Measurements from ENCODE around the gene ELMO3.

The ELMO3 gene

DNA sequence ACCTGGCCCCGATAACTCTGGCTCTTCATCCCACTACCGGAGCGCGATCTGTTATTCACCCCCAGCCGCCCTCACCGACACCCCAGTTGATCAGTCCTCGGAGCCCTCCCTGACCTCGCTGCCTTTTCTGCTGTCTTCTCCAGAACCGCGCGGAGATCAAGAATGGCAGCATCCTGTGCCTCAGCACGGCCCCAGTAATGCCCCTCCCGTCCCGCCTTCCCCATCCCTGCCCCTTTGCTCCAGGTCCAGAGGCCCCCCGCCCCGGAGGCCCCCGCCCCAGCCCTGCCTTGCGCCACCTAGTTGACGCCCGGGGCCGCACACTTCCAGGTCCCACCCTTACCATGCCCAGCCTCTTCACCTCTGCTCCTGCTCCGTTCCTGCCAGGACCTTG, 872 bp downstream of the ELMO3 start:
- no peak for DNase-seq

DNA sequence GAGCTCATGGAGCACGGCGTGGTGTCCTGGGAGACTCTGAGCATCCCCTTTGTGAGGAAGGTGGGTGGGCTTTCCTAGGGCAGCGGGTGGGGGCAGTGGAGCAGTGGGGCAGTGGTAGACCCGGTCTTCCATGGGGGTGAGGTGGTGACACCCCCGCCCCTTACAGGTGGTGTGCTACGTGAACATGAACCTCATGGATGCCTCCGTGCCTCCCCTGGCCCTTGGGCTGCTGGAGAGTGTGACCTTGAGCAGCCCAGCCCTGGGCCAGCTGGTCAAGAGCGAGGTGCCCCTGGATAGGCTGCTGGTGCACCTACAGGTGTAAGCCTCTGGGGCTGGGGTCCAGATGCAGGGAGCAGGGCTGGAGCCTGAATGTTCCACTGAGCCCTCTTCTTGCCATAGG, 1.6 kb downstream of the ELMO3 start:
- DNase-seq: no peak

DNA sequence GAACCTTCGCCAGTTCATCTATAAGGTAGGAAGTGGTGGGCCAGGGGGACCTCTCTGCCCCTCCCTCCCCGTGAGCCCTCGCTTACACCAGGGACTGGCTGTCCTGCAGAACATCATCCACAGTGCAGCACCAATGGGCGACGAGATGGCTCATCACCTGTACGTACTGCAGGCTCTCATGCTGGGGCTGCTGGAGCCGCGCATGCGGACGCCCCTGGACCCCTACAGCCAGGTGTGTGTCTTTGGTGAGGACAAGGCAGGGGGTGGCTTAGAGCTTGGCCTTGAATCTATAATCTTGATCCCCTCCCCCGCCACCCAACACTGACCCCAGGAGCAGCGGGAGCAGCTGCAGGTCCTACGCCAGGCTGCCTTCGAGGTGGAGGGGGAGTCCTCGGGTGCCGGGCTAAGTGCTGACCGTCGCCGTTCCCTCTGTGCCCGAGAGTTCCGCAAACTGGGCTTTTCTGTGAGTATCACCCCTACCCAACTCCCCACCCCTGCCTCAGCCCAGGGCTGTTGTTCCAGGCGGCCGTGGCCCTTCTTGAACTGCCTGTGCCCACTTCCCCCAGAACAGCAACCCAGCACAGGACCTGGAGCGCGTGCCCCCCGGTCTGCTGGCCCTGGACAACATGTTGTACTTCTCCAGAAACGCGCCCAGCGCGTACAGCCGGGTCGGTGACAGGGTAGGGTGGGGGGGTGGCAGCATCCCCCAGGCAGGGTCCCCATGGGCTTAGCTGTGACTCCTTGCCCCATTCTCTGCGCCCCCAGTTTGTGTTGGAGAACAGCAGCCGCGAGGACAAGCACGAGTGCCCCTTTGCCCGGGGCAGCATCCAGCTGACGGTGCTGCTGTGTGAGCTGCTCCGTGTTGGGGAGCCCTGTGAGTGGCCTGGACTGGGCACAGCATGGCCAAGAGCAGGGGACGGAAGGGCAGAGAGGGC, 2.7 kb downstream of the ELMO3 start:
- DNase-seq: no peak

DNA sequence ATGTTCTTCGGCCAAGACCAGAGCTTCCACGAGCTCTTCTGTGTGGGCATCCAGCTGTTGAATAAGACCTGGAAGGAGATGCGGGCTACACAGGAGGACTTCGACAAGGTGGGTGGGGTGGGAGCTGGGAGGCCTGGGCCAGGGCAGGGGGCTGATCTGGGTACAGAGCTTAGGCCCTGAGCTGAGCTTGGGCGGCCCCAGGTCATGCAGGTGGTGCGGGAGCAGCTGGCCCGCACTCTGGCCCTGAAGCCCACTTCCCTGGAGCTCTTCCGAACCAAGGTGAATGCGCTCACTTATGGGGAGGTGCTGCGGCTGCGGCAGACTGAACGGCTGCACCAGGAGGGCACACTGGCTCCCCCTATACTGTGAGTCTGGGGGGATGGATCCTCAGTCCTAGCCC, 3.5 kb downstream of the ELMO3 start:
- no peak for DNase-seq

DNA sequence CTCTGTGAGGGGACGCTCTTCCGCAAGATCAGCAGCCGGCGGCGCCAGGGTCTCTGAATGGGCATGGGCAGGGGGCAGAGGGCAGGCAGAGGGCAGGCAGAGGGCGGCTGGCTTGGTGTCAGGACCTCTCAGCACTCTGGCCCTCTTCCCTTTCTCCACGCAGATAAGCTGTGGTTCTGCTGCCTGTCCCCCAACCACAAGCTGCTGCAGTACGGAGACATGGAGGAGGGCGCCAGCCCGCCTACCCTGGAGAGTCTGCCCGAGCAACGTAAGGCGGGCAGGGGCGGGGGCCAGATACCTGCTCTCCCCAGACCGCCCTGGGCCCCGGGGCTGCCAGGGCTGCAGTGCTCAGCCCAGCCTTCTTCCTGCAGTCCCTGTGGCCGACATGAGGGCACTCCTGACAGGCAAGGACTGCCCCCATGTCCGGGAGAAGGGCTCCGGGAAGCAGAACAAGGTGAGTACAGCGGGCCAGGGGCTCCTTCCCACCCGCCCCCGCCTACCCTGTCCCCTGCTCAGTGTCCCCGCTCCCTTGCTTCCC, 4.1 kb downstream of the ELMO3 start:
- no peak for DNase-seq

DNA sequence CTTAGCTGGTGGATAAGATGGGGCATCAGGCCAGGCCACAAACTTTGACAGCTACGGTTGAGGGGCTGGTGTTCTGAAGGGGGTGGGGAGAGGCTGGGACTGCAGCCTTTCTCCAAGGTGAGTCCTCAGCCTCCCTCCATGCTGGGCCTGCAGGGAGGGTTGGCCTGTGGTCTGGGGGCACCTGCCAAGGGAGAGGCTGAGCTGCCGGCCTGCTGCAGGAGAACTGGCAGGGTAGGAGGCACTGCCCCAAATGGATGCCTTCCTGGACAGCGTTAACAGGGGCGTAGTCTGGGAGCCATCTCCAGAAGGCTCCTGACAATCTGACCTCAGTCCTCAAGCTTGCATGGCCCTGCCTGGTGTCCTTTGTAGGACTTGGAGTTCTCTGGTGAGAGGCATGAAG, 5.1 kb downstream of the ELMO3 start:
- DNase-seq: no peak

DNA sequence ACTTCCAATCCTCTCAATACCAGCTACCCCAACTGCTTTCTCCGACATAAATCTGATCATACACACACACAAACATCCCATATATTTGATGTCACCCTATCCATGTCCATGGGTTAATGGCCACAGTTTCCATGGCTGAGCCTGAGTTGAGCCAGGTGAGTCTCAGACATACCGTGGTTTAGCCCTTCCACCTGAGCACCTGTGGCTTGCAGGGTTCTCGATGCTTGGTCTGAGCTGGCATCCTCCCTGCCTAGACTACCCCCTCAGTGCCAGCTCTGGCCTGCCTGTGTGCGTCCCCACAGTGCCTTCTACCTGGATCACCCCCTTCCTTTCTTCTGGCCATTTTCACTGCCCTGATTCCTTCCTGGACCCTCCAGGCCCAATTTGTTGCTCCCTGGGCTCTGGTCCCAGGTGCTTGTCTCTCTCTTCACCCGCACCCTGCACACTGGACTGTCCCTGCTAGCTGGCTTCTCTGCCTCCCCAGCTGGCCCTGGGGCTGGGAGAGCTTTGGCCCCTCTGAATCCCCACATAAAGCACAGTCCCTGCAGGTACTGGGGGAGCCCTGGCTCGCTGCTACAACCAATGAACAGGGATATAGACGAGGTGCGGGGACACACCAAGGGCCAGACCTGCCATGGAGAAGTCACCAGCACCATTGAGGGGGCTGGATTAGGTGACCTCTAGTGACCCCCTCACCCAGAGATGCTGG, 7.4 kb downstream of the ELMO3 start:
- DNase-seq: no peak

DNA sequence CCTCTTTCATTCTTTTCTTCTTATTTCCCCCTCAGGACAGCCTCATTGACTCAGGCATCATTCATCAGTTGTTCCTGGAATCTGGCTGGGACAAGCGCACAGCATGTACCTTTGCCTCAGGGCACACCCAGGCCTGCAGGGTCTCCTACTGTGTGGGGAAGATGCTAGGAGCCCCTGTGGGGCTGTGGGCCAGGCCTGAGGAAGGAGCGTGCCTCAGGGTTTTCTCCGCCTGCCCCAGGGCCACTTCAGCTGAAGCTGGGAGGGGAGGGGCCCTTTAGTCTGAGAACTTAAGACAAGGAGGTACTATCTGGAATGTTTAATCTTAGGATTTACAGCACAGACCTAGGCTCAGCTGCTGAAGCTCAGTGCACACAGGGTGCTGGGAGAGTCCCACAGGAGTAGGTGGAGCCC, 7.9 kb downstream of the ELMO3 start:
- no peak for DNase-seq

DNA sequence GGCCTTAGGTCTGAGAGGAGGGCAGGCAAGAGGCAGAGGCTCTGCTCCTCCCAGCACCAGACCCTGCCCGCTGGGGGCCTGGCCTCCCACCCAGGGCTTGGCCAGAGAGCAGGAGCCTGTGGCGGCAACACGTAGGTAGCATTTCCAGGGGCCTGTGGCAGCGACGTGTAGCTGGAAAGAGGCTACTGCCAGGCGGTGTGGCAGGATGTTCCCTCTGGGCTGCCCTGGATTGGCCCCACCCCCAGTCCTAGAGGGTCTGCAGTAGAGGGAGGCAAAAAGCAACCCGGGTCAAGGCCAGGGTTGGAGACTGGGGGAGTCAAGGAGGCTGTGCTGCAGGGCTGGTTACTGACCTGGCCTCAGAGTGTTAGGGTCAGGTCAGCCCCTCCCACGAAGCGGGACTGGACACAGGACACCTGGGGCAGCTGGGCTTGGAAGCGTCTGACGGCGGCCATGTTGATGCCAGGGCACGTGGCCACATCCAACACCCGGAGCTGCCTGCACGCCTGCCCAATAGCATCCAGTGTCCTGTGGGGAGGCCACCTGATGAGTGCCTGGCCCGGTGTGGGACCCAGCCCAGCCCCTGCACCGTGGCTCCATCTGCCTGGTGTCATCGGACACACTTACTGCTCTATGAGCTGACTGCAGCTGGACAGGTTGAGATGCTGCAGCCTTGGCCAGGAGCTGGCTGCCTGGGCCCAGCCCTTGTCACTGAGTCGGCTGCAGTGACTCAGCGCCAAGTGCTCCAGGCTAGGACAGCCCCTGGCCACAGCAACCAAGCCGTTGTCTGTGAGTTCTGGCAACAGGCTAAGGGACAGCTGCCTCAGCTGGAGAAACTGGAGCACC, 8.5 kb downstream of the ELMO3 start:
- DNase-seq: no peak

DNA sequence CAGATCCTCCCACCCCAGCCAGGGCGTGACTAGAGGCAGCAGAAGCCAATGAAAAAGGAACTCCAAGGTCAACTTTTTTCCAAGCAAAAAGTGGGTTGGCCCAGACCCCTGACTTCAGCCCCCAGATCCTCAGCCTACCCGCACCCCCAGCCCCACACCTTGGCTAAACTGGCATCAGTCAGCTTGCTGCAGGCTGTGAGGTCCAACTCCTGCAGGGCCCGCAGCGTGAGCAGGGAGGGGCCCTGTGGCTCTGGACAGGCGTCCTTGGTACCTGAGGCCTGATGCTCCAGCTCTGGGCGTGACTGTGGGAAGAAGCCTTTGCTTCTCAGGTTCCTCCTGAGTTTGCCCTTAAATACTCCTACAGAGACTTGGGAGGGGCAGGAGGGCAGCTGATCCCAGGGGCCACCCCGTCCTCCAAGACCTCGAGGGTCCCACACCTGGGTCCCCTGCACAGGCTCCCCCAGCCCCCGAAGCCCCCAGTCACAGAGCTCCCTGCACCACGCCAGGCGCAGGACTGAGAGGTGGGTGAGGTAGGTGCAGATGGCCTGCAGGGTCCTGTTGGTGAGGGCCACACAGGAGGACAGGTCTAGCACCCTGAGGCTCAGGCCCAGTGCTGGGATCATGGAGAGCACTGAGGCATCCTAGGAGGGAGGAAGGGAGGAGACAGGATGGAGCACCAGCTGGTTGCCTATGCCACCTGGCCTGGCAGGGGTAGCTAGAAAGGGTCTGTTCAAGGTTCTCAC, 9.4 kb downstream of the ELMO3 start:
- no peak for DNase-seq

DNA sequence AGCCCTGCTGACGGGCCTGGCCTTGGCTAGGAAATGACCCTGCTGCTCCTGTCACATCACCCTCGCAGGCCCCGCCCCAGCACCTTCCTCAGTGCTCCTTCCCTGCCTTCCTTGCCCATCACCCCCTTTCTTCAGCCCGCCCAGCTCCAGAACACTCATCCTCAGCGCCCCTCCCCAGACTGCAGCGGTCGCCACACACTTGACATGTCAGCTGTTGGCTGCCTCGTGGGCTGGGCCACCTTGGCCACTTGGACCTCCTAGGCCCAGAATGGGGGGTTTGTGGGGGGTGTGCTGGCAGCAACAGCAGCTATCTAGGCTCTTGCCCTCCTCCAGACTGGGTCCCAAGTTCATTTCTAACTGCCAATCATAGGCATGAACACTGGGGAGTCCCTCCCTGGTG, 10.6 kb downstream of the ELMO3 start:
- DNase-seq: no peak

DNA sequence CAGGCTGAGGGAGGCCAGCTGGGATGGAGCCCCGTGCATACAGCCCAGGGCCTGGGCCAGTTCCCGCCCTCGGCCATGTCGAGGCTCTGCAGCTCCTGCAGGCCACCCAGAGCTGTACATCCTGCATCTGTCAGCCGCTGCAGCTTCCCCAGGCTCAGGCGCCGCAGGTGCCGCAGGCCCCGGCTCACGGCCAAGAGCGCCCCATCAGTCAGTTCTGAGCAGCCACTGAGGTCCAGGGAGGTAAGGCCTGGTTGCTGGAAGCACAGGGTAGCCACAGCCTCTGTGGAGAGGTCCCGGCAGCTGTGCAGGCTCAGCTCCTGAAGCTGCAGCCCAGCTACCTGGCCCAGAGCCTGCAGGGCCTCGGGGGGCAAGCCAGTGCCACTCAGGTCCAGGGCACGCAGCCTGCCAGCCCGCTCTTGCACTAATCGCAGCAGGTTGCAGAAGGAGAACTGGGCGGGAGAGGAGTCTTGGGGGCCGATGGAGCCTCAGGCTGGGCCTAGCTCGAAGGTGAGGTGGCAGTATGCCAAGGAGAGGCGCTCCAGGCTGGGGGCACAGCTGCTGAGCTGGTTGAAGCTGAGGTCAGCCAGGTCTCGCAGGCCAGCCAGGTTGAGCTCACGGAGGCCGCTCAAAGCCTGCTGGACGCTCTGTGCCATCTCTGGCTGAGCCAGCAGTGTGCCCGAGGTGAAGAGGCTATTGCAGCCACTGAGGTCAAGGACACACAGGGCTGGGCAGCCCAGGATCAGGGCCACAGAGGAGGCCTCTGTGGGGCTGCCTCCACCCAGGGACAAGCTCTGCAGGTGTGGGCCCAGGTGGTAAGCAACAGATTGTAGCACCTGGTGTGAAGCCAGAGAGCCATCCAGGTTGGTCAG, 11.4 kb downstream of the ELMO3 start:
- DNase-seq: no peak

DNA sequence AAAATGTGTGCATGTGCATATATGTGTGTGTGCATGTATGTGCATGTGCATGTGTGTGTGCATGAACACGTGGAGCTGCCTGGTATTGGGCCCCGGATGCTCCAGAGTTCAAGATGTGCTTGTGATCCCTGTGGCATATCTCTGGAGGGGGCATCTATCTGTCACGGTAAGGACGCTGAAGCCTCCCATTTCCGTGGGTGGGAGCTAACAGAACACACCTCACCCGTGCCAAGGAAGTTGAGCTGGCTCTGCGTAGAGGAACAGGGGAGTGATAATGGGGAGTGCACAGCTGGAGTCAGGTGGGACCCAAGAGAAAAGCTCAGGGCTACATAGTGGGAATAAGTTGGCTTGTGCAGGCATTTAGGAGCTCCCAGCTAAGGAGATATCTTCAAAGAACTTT, 12.7 kb downstream of the ELMO3 start:
- no peak for DNase-seq

DNA sequence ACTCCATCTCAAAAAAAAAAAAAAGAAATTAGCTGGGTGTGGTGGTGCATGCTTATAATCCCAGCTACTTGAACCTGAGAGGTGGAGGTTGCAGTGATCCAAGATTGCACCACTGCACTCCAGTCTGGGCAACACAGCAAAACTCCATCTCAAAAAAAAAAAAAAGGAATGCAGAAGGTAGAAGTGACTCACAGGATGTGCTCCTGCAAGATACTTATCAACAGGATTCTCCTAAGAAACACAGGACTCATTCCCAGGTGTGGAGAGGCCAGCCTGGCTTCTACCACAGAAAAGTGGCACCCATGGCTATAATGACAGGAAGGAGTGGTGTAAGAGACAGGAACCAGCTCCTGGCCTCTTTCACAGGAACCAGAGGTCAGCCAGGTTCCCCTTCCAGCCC, 13.8 kb downstream of the ELMO3 start:
- DNase-seq: no peak

DNA sequence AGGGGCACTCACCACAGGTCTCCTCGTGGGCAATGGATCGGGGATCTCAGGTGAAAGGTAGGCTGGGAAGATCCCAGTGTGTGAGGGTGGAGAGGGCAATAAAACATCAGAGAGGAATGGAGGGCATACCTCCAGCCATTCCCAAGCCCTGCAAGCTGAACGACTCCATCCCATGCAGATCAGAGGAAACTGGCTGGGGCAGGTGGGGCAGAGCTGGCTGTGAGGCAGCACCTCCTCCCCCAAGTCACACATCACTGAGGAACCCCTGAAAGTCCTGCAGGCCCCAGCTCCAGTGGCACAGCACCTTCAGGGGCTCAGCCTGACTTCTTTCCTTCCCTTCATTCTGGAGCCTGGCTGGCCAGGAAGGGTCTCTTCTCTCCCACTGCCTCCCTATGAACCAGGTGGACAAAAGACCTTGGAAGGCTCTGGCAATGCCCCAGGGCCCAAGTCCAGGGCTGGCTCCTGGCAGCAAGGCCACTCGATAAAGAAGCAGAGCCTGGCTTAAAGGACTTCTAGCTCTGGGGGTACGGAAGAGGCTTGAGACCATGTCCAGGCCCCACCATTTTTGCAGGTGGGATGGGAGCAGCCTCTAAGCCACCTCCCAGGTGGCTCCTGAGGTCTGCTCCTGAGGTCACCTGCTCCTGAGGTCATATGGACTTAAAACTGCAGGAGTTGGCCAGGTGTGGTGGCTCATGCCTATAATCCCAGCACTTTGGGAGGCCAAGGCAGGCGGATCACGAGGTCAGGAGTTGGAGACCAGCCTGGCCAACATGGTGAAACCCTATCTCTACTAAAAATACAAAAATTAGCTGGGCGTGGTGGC, 14.5 kb downstream of the ELMO3 start:
- DNase-seq: no peak

DNA sequence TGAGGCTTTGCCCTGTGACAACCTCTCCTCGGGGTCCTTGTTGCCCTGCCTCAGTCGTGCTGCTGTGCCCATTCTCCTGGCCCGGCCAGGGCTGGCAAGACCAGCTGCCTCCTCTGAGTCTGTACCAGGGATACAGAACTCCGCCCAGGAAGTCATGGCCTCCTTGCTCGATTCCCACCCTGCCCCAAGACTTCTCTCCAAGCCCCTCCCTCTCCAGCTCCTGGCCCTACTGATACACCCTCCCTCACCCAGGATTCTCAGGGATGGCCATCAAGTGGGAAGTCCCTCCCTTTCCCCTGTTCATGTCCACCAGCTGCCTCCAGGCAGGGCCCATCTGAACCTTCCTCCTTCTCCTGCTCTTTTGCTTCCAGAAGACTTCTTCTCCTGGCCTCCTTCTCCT, 16.8 kb downstream of the ELMO3 start:
- no peak for DNase-seq

DNA sequence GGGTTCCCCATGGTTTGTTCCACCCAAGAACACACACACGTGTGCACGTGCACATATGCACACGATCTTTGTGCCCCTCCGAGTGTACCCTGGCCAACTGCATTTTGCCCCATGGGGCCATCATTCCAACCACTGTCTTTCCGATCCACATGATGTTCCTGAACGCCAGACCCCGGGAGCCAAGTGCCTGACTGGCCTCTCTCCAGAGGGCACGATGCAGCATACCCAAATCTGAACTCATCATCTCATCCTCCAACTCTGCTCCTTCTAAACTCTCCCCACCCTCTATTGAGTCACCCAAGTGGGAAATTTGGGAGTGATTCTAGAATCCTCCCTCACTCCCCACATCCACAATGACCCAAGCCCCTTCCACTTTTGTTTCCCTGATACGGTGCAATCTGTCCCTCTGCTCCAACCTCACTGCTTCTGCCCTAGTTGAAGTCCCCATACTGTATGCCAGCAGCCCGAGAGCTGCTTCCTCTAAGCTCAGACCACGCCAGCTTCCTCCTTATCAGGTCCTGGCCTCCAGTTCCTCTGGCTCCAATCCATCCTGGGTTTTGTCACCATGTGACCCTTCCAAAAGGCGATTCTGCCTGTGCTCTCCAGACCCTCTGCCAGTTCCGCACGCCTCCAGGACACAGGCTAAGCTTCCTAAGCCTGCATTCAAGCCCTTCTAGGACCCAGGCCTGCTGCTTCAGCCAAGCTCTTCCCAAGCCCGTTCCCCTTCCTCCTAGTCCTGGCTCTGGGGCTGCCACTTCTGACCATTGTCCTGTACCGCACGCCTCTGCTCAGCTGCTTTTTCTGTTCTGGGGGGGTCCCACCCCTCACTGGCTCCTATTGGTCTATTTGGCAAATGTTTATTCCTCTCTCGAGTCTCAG, 17.9 kb downstream of the ELMO3 start:
- DNase-seq: no peak

DNA sequence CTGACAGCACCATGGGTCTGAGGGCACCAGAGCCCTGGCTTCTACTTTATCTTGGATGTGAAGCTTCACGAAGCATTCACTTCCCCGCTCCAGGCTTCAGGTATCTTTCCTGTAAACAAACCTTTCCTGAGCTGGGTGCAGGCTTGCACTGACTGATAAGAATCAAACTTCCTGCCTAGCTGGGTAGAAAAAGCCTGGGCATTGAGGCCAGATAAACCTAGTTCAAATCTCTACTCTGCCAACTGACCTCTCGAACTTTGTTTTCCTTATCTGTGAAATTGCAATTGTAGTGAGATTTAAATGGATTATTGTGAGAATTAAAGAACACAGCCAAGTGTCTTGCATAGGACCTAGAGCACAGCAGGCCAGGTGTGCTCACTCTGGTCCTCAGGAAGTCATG, 25.1 kb downstream of the ELMO3 start:
- DNase-seq: no peak

DNA sequence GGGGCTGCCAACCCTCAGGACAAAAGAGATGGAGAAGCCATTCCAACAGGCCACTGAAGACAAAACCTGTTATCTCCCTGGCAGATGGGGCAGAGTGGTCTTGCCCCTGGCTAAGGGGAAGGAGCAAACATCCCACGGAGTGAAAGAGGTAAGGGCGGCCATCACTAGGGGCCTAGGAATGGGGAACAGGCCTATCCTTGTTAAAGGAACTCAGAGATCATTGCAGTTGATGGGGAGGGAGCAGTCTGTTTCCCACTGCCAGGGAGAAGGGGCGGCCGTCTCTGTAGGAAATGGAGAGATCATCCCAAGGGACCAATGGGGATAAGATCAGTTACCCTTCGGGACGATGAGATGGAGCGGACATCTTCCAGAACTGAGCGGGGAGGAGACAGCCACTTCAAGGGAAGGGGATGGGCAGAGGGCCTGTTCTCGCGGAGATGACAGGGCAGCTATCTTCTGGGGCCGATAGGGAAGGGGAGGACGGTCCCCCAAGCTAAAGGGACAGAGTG, 27.4 kb downstream of the ELMO3 start:
- DNase-seq: no peak

All from GOT3 (cell line).